HG03066 (cell line): ENCODE data around the gene TEX47.
A peak's percentile ranks its signal among the peaks of the same experiment; 100 is the strongest.

Experiments
- ATAC-seq: cut with Tn5 transposase; IDR thresholded peaks from one replicate; pipeline ENCODE4 v1.9.1; 2021; ENCODE audit warnings: low read depth; ENCODE audit not compliant: unreplicated experiment

TEX47 gene

GRCh38 chr7:88795553-88795952 lies at the start of gene TEX47:
TSS of gene TEX47 (minus strand) at chr7:88795737. CDS start at chr7:88794942, 795 bp downstream.
- no peak for ATAC-seq

GRCh38 chr7:88845091-88845490 lies 49.6 kb upstream of the TEX47 start:
- ATAC-seq: no peak

GRCh38 chr7:88842201-88842600 lies 46.7 kb upstream of the TEX47 start:
- ATAC-seq: no peak

GRCh38 chr7:88835147-88835728 lies 39.7 kb upstream of the TEX47 start:
- peak; percentile 92 for ATAC-seq

- ATAC-seq: peak; percentile 70
These were observed 30.7 kb upstream of the TEX47 start for GRCh38 chr7:88826222-88826621.

GRCh38 chr7:88818552-88818951 lies 23.0 kb upstream of the TEX47 start:
- ATAC-seq: no peak

- no peak for ATAC-seq
These were observed 10.9 kb upstream of the TEX47 start for GRCh38 chr7:88806280-88807037.

- ATAC-seq: no peak
These were observed 5.5 kb upstream of the TEX47 start for GRCh38 chr7:88801046-88801445.

- ATAC-seq: no peak
These were observed 3.2 kb downstream of the TEX47 start for GRCh38 chr7:88792361-88792760.

- no peak for ATAC-seq
These were observed 3.6 kb downstream of the TEX47 start for GRCh38 chr7:88791891-88792290.

GRCh38 chr7:88789480-88790064 lies 6.0 kb downstream of the TEX47 start:
- ATAC-seq: no peak

GRCh38 chr7:88787777-88788176 lies 7.8 kb downstream of the TEX47 start:
- no peak for ATAC-seq

GRCh38 chr7:88775838-88776237 lies 19.7 kb downstream of the TEX47 start:
- ATAC-seq: no peak

- no peak for ATAC-seq
These were observed 22.8 kb downstream of the TEX47 start for GRCh38 chr7:88772776-88773175.

GRCh38 chr7:88771417-88771816 lies 24.1 kb downstream of the TEX47 start:
- no peak for ATAC-seq

GRCh38 chr7:88761779-88762178 lies 33.8 kb downstream of the TEX47 start:
- ATAC-seq: no peak

- ATAC-seq: no peak
These were observed 35.4 kb downstream of the TEX47 start for GRCh38 chr7:88760136-88760515.

- no peak for ATAC-seq
These were observed 36.1 kb downstream of the TEX47 start, which contains the start of gene ZNF804B for GRCh38 chr7:88759230-88760135. TSS of gene ZNF804B (plus strand) at chr7:88759700. CDS start at chr7:88759977, 277 bp downstream.

GRCh38 chr7:88758381-88759229 lies 36.9 kb downstream of the TEX47 start:
- no peak for ATAC-seq

GRCh38 chr7:88757371-88757770 lies 38.2 kb downstream of the TEX47 start:
- no peak for ATAC-seq
